ENCODE data around the gene CELSR2. TPM values are rescaled to one million over a fixed set of nuclear protein-coding genes. Genes with fewer than 3 reads are reported as not detected.

CELSR2 gene
- total and polyA plus RNA-seq, 2 experiments from 2014 or later: 11.2 to 35.1 TPM

GRCh38 chr1:109274533-109275476 lies 25.5 kb downstream of the CELSR2 start:
- peak; percentile 12 for ATAC-seq
- H3K4me3 ChIP-seq: no peak overlapping the region

More at GRCh38 chr1:109274533-109275476, 25.5 kb downstream of the CELSR2 start:
- Histone ChIP-seq H3K79me2 (replicated peaks; ENCODE audit: insufficient read depth) (no peaks in the 10 kb centered on the region), H3F3A (replicated peaks; ENCODE audit: low read depth) (peaks cover 17% of the 10 kb centered on the region), H3K36me3 (ENCODE audit: insufficient read depth) (peaks cover 7% of the 10 kb centered on the region; the same call in 1 of the 2 replicates), H2AFZ (no peak overlapping the region), H3K9me2 (ENCODE audit: insufficient read depth) (no peaks in the 10 kb centered on the region), H4K20me1 (replicated peaks; ENCODE audit: insufficient read depth) (0 out of 2 replicates have a peak, but pooled peaks cover 5% of the 10 kb centered on the region), H3K4me1 (ENCODE audit: insufficient read depth) (peaks cover 16% of the 10 kb centered on the region), H3K27ac (ENCODE audit: low read depth) (peak overlapping the region; percentile 72; the same call in 1 of the 2 replicates), H3K27me3 (ENCODE audit: insufficient read depth) (no peaks in the 10 kb centered on the region), H3K4me2 (no peak overlapping the region)
- Mint-ChIP-seq H3K9me3 (no peaks in the 10 kb centered on the region; the same call in 2 of the 3 replicates), H3K36me3 (ENCODE audit: low read depth) (peaks cover 36% of the 10 kb centered on the region), H3K4me1 (peaks cover 26% of the 10 kb centered on the region), H3K27ac (peak overlapping the region; percentile 71), H3K4me3 (no peak overlapping the region; the same call in 2 of the 3 replicates), H3K27me3 (ENCODE audit: insufficient read depth, low read depth, poor library complexity) (peaks cover 14% of the 10 kb centered on the region)
- TF ChIP-seq ZNF462 (CRISPR knock-in tag; IDR thresholded peaks at IDR 0.05) (no peak), POLR2AphosphoS5 (IDR thresholded peaks at IDR 0.05; ENCODE audit: low read depth) (0 out of 2 replicates have a peak, but pooled peaks have one; percentile 23), EZH2phosphoT487 (IDR thresholded peaks at IDR 0.05; ENCODE audit: unreplicated experiment) (no peak)
- DNase-seq (ENCODE audit: low spot score): no peak
